Glomerular visceral epithelial cell (primary cell): ENCODE data around the gene SPACA7.

Source experiments
- DNase-seq: peaks from one replicate; pipeline ENCODE4 v3.0.0-alpha.2; 2016; ENCODE audit errors: extremely low spot score

The SPACA7 gene

DNA sequence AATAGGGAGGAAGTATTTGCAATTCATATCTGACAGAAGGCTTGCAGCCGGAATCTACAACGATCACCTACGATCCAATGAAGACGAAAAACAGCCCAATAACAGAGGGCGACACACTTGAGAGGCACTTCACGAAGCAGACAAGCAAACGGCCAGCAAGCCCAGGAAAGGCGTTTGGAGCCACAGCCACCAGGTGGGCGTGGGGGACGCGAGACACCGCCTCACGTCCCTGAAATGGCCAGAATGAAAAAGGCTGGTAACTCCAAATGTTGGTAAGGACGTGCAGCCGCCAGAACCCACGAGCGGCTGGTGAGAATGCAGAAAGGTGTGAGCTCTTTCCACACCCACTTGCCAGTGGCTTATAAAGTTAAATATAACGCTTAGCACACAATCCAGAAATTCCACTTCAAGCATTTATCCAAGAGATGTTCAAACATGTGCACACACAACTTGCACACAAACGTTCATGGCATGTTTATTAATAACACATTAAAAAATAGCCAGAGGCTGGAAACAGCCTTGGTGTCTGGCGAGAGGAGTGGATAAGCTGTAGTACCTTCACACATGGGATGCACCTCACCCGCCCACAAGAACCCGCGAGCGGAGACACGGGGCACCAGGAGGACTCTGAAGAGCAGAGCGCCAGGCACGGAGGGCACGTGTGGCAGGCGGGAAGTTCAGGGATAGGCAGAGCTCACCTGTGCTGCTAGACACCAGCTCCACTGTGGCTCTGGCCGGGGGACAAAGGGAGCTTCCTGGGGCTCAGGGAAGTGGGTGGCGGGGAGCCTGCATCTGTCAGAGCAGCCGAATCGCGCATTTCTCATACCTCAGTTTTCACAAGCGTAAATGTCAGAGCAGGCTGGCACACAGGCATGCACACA is 89.3 kb downstream of the SPACA7 start:
- no peak for DNase-seq

DNA sequence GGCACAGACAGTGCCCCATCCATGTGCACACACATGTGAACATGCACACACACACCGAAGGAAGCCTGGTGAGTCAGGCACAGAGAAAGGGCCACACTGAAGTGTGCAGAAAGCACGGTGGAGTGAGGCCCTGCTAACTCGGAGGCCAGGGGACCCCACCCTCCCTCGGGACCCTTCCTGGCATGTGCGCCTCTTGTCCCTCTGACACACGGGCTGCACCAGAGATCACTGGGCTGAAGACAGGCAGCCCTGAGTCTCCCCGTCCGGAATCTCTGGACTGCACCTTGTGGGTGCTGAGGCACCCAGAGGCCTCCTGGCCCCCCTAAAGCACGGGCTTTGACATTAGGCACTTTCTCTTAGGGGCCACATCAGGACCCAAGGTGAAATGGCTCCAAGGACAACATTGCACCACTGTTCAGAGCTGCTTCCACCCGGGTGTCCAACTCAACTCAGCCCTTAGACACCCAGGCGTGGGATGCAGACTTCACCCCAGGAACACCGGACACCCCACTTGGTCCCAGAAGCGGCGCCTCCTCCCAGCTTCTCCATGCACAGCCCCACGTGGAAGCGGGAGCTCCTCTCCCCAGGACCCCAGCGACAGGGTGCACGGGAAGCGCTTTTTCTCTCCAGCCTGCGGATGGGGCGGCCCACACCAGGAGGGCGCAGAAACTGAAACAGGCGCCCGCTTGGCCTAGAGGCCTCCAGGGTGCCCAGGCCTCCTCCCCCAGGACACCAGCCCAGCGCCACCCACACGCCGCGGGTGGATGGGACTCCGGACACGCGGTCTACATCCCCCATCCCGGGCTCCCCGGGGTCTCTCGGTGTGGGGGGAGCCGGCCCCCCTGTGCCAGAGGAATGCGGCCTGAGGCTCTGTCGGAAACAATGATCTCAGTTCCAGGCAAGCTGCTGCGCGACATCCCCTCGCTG is 90.2 kb downstream of the SPACA7 start:
- DNase-seq: no peak

GRCh38 chr13:112467236-112467635 is 91.1 kb downstream of the SPACA7 start:
- no peak for DNase-seq

GRCh38 chr13:112468069-112468468 is 91.9 kb downstream of the SPACA7 start:
- DNase-seq: no peak

GRCh38 chr13:112469071-112469745 is 93.1 kb downstream of the SPACA7 start:
- no peak for DNase-seq

- no peak for DNase-seq
Observed at GRCh38 chr13:112473818-112474217, 97.7 kb downstream of the SPACA7 start.

GRCh38 chr13:112474869-112475268 is 98.7 kb downstream of the SPACA7 start:
- no peak for DNase-seq

DNA sequence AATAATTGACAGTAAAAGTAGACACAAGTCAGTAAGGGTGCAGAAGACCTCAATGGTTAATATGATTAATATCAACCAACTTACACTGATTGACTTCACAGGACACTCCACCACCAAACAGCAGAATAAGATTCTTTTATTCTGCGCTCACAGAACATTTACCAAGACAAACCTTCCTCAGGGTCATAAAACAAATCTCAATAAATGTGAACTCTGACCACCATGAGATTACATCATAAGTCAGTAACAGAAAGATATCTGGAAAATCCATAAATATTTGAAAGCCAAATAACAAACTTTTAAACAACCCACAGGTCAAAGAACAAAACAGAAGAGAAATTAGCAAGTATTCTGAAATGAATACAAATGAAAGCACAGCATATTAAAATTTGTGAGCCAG is 99.7 kb downstream of the SPACA7 start:
- no peak for DNase-seq

DNA sequence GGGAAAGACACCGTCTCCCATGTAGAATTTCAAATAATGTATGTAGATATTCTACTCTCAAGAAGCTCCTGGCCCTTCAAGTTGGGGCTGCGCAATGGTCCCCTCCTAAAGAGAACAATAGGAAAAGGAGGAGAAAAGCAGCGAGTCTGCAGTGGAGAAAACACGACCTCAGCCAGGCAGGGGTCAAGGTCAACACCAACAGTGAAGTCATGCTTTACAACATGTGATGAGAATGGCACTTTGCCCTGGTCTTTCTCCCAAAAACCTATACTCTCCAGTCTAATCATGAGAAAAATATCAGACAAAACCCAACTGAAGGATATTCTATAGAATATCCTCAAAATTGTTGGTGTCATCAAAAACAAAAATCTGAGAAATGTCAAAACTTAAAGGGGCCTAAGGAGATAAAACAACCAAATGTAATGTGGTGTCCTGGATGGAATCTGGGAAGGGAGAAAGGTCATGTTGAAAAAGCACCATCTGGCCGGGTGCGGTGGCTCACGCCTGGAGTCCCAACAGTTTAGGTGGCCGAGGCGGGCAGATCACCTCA is 101.0 kb downstream of the SPACA7 start:
- no peak for DNase-seq

DNA sequence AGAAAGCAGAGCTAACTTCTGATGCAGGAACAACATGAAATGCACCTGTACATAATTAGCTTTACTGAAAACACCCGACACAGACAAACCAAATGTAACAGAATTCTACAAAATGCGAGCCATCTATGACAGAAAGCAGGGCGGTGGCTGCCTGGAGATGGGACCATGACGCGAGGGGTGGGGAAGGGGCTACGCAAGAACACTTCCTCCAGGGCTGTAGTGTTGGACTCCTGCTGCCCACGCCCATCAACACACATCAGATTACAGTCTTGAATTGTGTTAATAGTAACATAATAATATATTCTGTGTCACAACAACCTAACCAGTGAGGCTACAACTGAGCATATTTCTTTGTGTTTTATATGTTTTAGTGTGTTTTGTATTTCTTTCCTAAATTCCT is 103.2 kb downstream of the SPACA7 start:
- DNase-seq: no peak

DNA sequence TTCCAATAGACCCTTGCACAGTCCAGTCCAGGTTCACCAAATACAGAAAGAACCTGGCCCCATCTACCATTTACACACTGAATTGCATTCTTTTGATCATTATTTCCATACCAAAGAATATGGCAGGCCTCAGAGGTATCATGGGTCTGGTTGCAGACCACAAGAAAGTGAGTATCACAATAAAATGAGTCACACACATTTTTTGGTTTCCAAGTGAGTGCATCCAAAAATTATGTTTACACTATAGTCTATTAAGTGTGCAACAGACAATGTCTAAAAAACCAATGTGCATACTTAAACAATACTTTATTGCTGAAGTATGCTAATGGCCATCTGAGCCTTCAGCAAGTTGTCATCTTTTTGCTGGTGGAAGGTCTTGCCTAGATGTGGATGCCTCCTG is 105.3 kb downstream of the SPACA7 start:
- no peak for DNase-seq

GRCh38 chr13:112483299-112483698 is 107.1 kb downstream of the SPACA7 start:
- DNase-seq: no peak
